K562 (cell line): ENCODE results near the gene SLAIN2. TPM values are rescaled to one million over a fixed set of nuclear protein-coding genes. Genes with fewer than 3 reads are reported as not detected.

Experiments
- ATAC-seq: fragments of 200-7000 bp; cut with Tn5 transposase; 3 replicates; pipeline ENCODE4 v1.9.1; 2020; ENCODE audit warnings: moderate library complexity
- BruUV-seq: library from RNA; stranded (reverse); fragments of 400-500 nt; replicated peaks from 2 replicates; lab custom pipeline; 2021; lab: Mats Ljungman, UMichigan
- CTCF ChIA-PET: fragments of 300-600 bp; formaldehyde crosslinking; extraction: SDS; loops from one replicate; lab custom pipeline; 2021; ENCODE audit warnings: low intra/inter-chr PET ratio; lab: Yijun Ruan, JAX
- POLR2A ChIA-PET: fragments of 300-600, 350-650 bp; sonication (Branson Sonifier 250); formaldehyde crosslinking; extraction: SDS; loops from one replicate; lab custom pipeline; 2021; ENCODE audit warnings: antibody characterized with exemption, inconsistent platforms; lab: Yijun Ruan, JAX
- DNase-seq, 4 experiments: peaks; one replicate each; pipeline versions ENCODE4 v3.0.0 to v3.0.0-alpha.2; 2011 to 2018; ENCODE audit warnings: low spot score in 3 of 4, mixed read lengths in 3 of 4; ENCODE audit errors: extremely low read depth in 1 of 4
- FAIRE-seq: peaks from 2 replicates; lab custom pipeline; 2011; peaks lifted over from hg19 to GRCh38; lab: Jason Lieb, UNC
- H2AFZ ChIP-seq: 2 replicates; pipeline ENCODE4 v1.6.0; 2011; ENCODE audit warnings: low read depth, low read length, control low read depth, inconsistent platforms
- H3K27ac ChIP-seq: fragments of 200-600 bp; 3 replicates; pipeline ENCODE4 v1.8.0; 2011; ENCODE audit warnings: low read depth, mild to moderate bottlenecking, control low read depth, inconsistent platforms, low read length, moderate library complexity, mixed read lengths; ENCODE audit errors: extremely low read depth
- H3K27me3 ChIP-seq, 2 experiments: fragments of 300-600 bp in 1 of 2; 2 replicates in 1 of 2; 3 replicates in 1 of 2; pipeline versions ENCODE4 v1.6.0 to v1.8.0; 2011; ENCODE audit warnings: inconsistent platforms in 2 of 2, low read length in 2 of 2, mild to moderate bottlenecking in 1 of 2, mixed read lengths in 1 of 2, moderate library complexity in 1 of 2; ENCODE audit not compliant: control insufficient read depth in 2 of 2, insufficient read depth in 2 of 2
- H3K36me3 ChIP-seq: fragments of 300-600 bp; 3 replicates; pipeline ENCODE4 v1.8.0; 2011; ENCODE audit warnings: mild to moderate bottlenecking, low read length, inconsistent platforms; ENCODE audit not compliant: control insufficient read depth, insufficient read depth
- H3K4me1 ChIP-seq, 2 experiments: fragments of 200-600 bp in 1 of 2; replicated peaks in 1 of 2; 2 replicates in 1 of 2; 3 replicates in 1 of 2; pipeline versions ENCODE4 v1.5.1 to v1.8.0; 2011; ENCODE audit warnings: inconsistent platforms in 2 of 2, low read length in 2 of 2, mild to moderate bottlenecking in 1 of 2, mixed read lengths in 1 of 2, moderate library complexity in 1 of 2; ENCODE audit not compliant: control insufficient read depth in 2 of 2, insufficient read depth in 2 of 2
- H3K4me2 ChIP-seq: 2 replicates; pipeline ENCODE4 v1.6.1; 2011; ENCODE audit warnings: low read length, control low read depth, inconsistent platforms, mixed read lengths; ENCODE audit not compliant: insufficient read depth
- H3K4me3 ChIP-seq: fragments of 200-600 bp; sonication (generic), shearing (Covaris generic); 2 replicates; pipeline ENCODE4 v1.5.1; 2016; ENCODE audit warnings: control low read depth, inconsistent platforms
- H3K79me2 ChIP-seq: fragments of 200-600 bp; 3 replicates; pipeline ENCODE4 v1.8.0; 2011; ENCODE audit warnings: low read length, inconsistent platforms; ENCODE audit not compliant: control insufficient read depth, insufficient read depth
- H3K9ac ChIP-seq, 2 experiments: 2 replicates each; pipeline versions ENCODE4 v1.6.0 to v1.6.1; 2011; ENCODE audit warnings: low read depth in 2 of 2, low read length in 2 of 2, control low read depth in 1 of 2, inconsistent platforms in 1 of 2, mild to moderate bottlenecking in 1 of 2, mixed read lengths in 1 of 2; ENCODE audit not compliant: insufficient read depth in 1 of 2
- H3K9me1 ChIP-seq: one replicate; pipeline ENCODE4 v1.6.0; 2011; ENCODE audit warnings: inconsistent platforms, mild to moderate bottlenecking, low read length, moderate library complexity; ENCODE audit not compliant: control insufficient read depth, insufficient read depth
- H3K9me3 ChIP-seq: replicated peaks from 2 replicates; pipeline ENCODE4 v1.5.1; 2011; ENCODE audit warnings: low read depth, low read length, inconsistent platforms; ENCODE audit not compliant: control insufficient read depth, insufficient read depth
- H4K20me1 ChIP-seq: replicated peaks from 2 replicates; pipeline ENCODE4 v1.6.1; 2011; ENCODE audit warnings: low read length, inconsistent platforms, mixed read lengths; ENCODE audit not compliant: control insufficient read depth, insufficient read depth
- ADNP ChIP-seq: fragments of 200-800 bp; sonication (Bioruptor generic); IDR thresholded peaks from 2 replicates; pipeline ENCODE4 v1.6.1; 2016; ENCODE audit warnings: missing genetic modification characterization, missing compliant biosample characterization
- BRF2 ChIP-seq: IDR thresholded peaks from 3 replicates; pipeline ENCODE4 v1.6.1; 2011; ENCODE audit warnings: borderline replicate concordance, mild to moderate bottlenecking; ENCODE audit not compliant: insufficient read length, insufficient read depth
- CHD2 ChIP-seq: IDR thresholded peaks from 2 replicates; pipeline ENCODE4 v1.6.1; 2011; ENCODE audit warnings: low read depth, low read length
- CLOCK ChIP-seq: fragments of 250-450 bp; sonication (Bioruptor Pico); IDR thresholded peaks from 2 replicates; pipeline ENCODE4 v1.4.0; 2020; ENCODE audit warnings: mild to moderate bottlenecking, moderate library complexity, borderline replicate concordance
- DDX20 ChIP-seq: fragments of 450-650 bp; IDR thresholded peaks from 2 replicates; pipeline ENCODE4 v1.6.1; 2016; ENCODE audit warnings: missing genetic modification characterization, low read depth, mild to moderate bottlenecking, missing compliant biosample characterization, moderate library complexity
- MAX ChIP-seq: sonication (generic); formaldehyde crosslinking; IDR thresholded peaks from 2 replicates; pipeline ENCODE4 v1.9.0; 2022; ENCODE audit warnings: mild to moderate bottlenecking, missing genetic modification reagents
- MLX ChIP-seq, 2 experiments: fragments of 450-650 bp in 1 of 2; sonication (generic) in 1 of 2; formaldehyde crosslinking; conservative IDR thresholded peaks; 2 replicates each; pipeline versions ENCODE4 v1.4.0 to v1.8.1; 2020 to 2022; ENCODE audit warnings: mild to moderate bottlenecking in 1 of 2, missing genetic modification reagents in 1 of 2
- SMARCB1 ChIP-seq: IDR thresholded peaks from 2 replicates; pipeline ENCODE4 v1.6.1; 2011; ENCODE audit warnings: improper control_type of control experiment, low read depth; ENCODE audit not compliant: insufficient read length
- U2AF2 ChIP-seq: fragments of 200-400 bp; formaldehyde crosslinking; optimal IDR thresholded peaks from 2 replicates; pipeline ENCODE3; 2017; ENCODE audit warnings: low read depth, mild to moderate bottlenecking, low read length
- ZFX ChIP-seq: sonication (generic); formaldehyde crosslinking; IDR thresholded peaks from 2 replicates; pipeline ENCODE4 v1.8.0; 2022; ENCODE audit warnings: mild to moderate bottlenecking, missing genetic modification reagents, moderate library complexity
- ZNF133 ChIP-seq: fragments of 250-450 bp; sonication (Bioruptor Pico); IDR thresholded peaks from 2 replicates; pipeline ENCODE4 v1.4.0; 2020; ENCODE audit warnings: mild to moderate bottlenecking
- ZNF699 ChIP-seq: fragments of 250-450 bp; sonication (Bioruptor Pico); IDR thresholded peaks from 2 replicates; pipeline ENCODE4 v1.8.0; 2021; ENCODE audit warnings: mild to moderate bottlenecking, moderate library complexity; ENCODE audit not compliant: insufficient replicate concordance
- WGBS: fragments of 100-300 bp; shearing (Covaris generic); methylation state at CpG from one replicate; pipeline ENCODE4 v1.1.6; 2016; ENCODE audit warnings: low coverage, mixed read lengths; ENCODE audit not compliant: insufficient coverage; ENCODE audit errors: missing lambda C conversion rate; 5-methylcytosine and 5-hydroxymethylcytosine counted together
- in situ Hi-C: fragments of 300-500 bp; cut with MboI; formaldehyde crosslinking; loops from 4 replicates; pipeline ENCODE4 v1.15.0; 2018; ENCODE audit warnings: inconsistent platforms, mixed read lengths
- intact Hi-C: fragments of 100-400 bp; cut with micrococcal nuclease; formaldehyde crosslinking; loops from 2 replicates; pipeline ENCODE4 v1.14.2; 2022
- polyA plus RNA-seq, 8 experiments: library from polyadenylated mRNA; depleted of rRNA in 4 of 8; stranded (reverse) in 5 of 8; unstranded in 3 of 8; fragments of >200 nt; fragmentation: Nextera tagmentation in 2 of 8; fragmentation: Illumina TruSeq in 1 of 8; extraction: Ambion mirVana in 2 of 8; extraction: Trizol in 1 of 8; gene quantifications; 2 replicates each; pipeline versions ENCODE4 v1.2.1 to v1.2.3, GENCODE V29; 2011 to 2014; ENCODE audit warnings: inconsistent platforms in 1 of 8, missing spikeins in 1 of 8
- total RNA-seq, 7 experiments: library from RNA; depleted of rRNA in 6 of 7; stranded (reverse); fragments of >200 nt in 6 of 7; fragmentation: Illumina TruSeq in 2 of 7; extraction: Trizol in 2 of 7; gene quantifications; 2 replicates each; pipeline versions ENCODE4 v1.2.1 to v1.2.3, GENCODE V29; 2011 to 2021; ENCODE audit warnings: low replicate concordance in 1 of 7

SLAIN2 gene
- total and polyA plus RNA-seq, 9 of the 15 experiments (the other 6 are each of a cell fraction or from before 2014, with no cell fraction given) = 3.5 to 116 (median 35.0) TPM

GRCh38 chr4:48350871-48351270, 9.5 kb downstream of the SLAIN2 start:
- WGBS = 100% methylated on average over 1 of the region's 1 CpG
- Histone ChIP-seq H3K79me2 (peaks cover 96% of the 10 kb centered on the region), H3K9me3 (peaks cover 10% of the 10 kb centered on the region), H3K4me2 (no peak overlapping the region), H3K9me1 (no peaks in the 10 kb centered on the region), H2AFZ (no peak overlapping the region), H4K20me1 (no peaks in the 10 kb centered on the region; the same call in 1 of the 2 replicates), H3K27ac (no peak overlapping the region), H3K36me3 (peaks cover 12% of the 10 kb centered on the region; the same call in 2 of the 3 replicates), H3K4me3 (no peak overlapping the region), H3K4me1 (peaks cover 0 to 5% of the 10 kb centered on the region in 2 experiments; a peak in 2 of 5 replicates), H3K9ac (no peak overlapping the region), H3K27me3 (no peaks in the 10 kb centered on the region)
- in situ Hi-C loops = no loop called here
- ChIA-PET CTCF (no interaction called here), POLR2A (interaction anchor here (1.4 to 1.6 kb wide), 2 partner anchors 9 to 10 kb away, joined by 3 to 6 read pairs; no protein-coding TSS in a partner anchor)
- FAIRE-seq (no peak), DNase-seq (no peak), ATAC-seq (no peak)
- TF ChIP-seq MLX (CRISPR knock-in tag; conservative IDR thresholded peaks at IDR 0.05) = no peak
- TF ChIP-seq ZFX (CRISPR knock-in tag) = no peak
- TF ChIP-seq U2AF2 = no peak
- TF ChIP-seq BRF2 = no peak
- no peak for TF ChIP-seq ZNF699
- no peak for TF ChIP-seq SMARCB1
- no peak for TF ChIP-seq CHD2
- no peak for TF ChIP-seq CLOCK (CRISPR knock-in tag)
- no peak for TF ChIP-seq MAX (CRISPR knock-in tag)
- TF ChIP-seq DDX20 (tag) = no peak
- TF ChIP-seq ZNF133 = no peak
- no peak for TF ChIP-seq ADNP (tag)
- intact Hi-C loops = no loop called here
- BruUV-seq = no TSS peak
